Esophagus muscularis mucosa (tissue), 4 donors: Measurements from ENCODE around the gene SNX2.

ENCODE experiments used
- CTCF ChIP-seq, 3 experiments: fragments of 200-600 bp in 2 of 3; fragments of 450-650 bp in 1 of 3; sonication (generic) in 2 of 3; IDR thresholded peaks; one replicate each; pipeline ENCODE4 v1.5.1; 2017 to 2019; ENCODE audit warnings: antibody characterized with exemption in 3 of 3, mild to moderate bottlenecking in 2 of 3, moderate library complexity in 1 of 3
- EP300 ChIP-seq: sonication (generic); formaldehyde crosslinking; IDR thresholded peaks from one replicate; pipeline ENCODE4 v1.6.1; 2017; ENCODE audit warnings: antibody characterized with exemption
- POLR2A ChIP-seq: fragments of 450-650 bp; IDR thresholded peaks from one replicate; pipeline ENCODE4 v1.6.1; 2017; ENCODE audit warnings: antibody characterized with exemption, moderate library complexity, mild to moderate bottlenecking, low read depth
- POLR2AphosphoS5 ChIP-seq, 2 donors: sonication (generic); formaldehyde crosslinking; IDR thresholded peaks; one replicate each; pipeline ENCODE4 v1.6.1; 2017; ENCODE audit warnings: antibody characterized with exemption in 2 of 2

GRCh38 chr5:122741681-122742080 lies 33.2 kb upstream of the SNX2 start:
- TF ChIP-seq POLR2A = no peak
- TF ChIP-seq CTCF (IDR thresholded peaks at IDR 0.05) = no peak
- no peak for TF ChIP-seq EP300
- no peak for TF ChIP-seq POLR2AphosphoS5 (IDR thresholded peaks at IDR 0.05)
